HuH-7.5 (cell line): ENCODE measurements around the gene RNF103.
"Not testable (repeated sequence)": the region's sequence is repeated elsewhere in the genome, so short reads cannot be mapped to it uniquely, and the experiment has no call there.

Source experiments
- DNase-seq: peaks from one replicate; pipeline ENCODE4 v3.0.0; 2011; ENCODE audit warnings: low spot score

Gene RNF103, protein sequence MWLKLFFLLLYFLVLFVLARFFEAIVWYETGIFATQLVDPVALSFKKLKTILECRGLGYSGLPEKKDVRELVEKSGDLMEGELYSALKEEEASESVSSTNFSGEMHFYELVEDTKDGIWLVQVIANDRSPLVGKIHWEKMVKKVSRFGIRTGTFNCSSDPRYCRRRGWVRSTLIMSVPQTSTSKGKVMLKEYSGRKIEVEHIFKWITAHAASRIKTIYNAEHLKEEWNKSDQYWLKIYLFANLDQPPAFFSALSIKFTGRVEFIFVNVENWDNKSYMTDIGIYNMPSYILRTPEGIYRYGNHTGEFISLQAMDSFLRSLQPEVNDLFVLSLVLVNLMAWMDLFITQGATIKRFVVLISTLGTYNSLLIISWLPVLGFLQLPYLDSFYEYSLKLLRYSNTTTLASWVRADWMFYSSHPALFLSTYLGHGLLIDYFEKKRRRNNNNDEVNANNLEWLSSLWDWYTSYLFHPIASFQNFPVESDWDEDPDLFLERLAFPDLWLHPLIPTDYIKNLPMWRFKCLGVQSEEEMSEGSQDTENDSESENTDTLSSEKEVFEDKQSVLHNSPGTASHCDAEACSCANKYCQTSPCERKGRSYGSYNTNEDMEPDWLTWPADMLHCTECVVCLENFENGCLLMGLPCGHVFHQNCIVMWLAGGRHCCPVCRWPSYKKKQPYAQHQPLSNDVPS

DNA sequence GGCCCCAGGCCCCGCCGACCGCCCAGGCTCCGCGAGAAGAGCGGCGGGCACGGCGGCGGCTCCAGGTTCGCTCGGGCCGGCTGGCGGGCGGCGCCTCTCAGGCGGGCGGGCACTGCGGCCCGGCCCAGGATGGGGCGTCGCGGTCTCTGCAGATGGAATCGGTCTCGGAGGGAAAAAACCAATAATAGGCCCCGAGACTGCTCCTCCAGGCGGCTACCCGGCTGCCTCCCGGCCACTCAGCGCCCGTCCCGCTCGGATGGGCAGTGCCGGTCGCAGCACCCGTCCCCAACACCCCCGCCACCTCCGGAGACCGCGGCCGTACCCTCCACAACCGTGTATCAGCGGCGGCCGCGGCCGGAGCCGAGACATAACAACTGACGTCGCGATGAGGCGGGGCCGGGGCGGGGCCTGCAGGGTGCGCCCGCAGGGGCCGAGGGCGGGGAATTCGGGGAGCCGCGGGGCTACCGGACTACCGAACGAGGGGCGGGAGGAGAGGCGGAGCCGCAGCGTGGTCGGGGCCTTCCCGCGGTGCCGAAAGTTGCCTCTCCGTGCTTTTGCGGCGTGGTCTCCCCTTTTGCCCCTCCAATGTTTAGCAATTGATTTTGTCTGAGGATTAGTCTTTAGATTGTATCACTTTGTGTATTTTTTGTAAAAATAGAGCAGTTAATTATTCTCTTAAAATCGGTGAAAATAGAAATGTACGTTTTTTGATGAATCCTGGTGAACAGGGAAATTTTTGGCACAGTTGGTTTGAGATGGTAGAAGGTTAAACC lies at the start of gene RNF103:
Gene RNF103, minus strand, starts transcription at position 372 of the 773 bp plus-strand sequence. CDS start 979 bp downstream, outside the sequence.
- DNase-seq, result peak; percentile 71

DNA sequence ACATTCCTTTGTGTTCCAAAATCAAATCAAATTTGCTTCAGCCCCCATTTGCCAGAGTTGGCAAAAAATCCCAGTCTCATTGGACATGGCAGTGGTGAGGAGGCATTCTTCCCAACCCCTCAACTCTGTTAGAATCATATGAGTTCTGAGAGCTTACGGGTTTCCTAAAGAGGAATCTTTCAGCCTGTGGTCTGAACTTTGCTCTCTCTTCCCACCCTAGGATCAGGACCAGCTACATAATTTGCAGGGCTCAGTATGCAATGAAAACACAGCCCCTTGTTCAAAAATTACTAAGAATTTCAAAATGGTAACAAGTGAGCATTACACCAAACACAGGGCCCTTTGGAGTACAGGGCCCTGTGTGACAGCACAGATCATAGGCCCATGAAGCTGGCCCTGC lies 49.3 kb upstream of the RNF103 start:
- DNase-seq, result no peak

DNA sequence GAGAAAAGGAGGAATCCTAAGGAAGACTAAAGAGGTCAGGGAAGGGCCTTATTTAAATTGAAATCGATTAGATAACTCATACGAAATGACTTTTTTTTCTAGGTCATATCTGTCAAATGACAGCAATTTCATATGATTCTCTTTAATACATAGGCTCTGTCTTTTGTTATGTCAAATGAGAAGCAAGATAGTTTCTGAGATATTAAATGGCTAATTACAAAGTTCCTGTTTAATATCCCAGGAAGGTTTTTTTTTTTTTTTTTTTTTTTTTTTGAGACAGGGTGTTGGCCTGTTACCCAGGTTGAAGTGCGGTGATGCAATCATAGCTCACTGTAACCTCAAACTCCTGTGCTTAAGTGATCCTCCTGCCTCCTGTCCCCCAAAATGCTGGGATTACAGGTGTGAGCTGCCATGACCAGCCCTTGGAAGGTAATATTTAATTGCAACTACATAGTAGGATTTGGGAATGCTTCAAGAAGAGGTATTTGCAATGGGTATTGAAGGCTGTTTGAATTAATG lies 48.4 kb upstream of the RNF103 start:
- no peak for DNase-seq

DNA sequence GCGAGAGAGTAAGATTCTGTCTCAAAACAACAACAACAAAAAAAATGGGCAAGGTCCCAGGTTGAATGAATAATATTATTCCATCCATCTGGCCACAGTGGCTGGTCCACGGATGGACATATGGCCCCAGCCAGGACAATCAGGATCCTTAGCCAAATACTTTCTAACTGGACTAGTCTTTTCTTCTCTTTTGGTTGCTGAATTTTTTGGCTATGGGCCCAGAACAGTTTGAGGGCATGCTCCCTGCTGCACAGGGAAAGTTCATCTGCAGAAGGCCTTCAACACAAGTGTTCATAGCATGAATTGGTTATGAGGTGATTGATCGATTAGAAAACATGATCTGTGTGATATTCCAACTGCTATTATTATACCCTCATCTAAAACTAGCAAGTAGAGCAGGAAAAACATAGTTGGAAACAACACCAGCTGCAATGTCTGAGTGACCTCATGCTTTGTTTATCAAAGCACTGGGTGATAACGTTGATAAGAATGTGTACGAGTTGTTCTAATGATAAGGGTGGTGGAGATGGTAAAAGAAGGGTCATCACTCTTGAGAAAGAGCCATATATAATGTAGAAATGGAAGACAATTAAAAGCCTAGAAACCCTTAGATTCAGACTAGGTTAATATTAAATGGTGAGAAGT lies 47.8 kb upstream of the RNF103 start:
- DNase-seq, result peak; percentile 20

DNA sequence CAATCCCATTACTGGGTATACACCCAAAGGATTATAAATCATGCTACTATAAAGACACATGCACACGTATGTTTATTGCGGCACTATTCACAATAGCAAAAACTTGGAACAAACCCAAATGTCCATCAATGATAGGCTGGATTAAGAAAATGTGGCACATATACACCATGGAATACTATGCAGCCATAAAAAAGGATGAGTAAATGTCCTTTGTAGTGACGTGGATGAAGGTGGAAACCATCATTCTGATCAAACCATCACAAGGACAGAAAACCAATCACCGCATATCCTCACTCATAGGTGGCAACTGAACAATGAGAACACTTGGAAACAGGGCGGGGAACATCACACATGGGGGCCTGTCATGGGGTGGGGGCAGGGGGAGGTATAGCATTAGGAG lies 45.7 kb upstream of the RNF103 start:
- DNase-seq, result not testable (repeated sequence)

DNA sequence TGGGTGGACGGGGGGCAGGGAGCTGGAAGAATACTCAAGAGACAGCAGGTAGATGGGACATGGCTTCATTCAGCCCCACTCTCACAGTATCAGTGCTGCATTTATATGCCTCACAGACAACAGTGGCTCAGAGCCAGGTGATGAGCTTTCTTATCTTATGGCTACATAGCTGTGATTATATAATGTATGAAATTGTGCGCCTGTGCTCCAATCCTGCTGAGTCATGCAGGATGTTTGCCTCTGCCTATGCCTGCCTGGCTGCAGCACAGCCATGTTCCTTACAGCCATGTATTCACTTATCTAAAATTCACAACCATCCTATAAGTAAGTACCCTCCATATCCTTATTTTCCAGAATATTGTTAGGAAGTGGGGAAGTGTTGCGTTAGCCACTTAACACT lies 37.7 kb upstream of the RNF103 start:
- no peak for DNase-seq

DNA sequence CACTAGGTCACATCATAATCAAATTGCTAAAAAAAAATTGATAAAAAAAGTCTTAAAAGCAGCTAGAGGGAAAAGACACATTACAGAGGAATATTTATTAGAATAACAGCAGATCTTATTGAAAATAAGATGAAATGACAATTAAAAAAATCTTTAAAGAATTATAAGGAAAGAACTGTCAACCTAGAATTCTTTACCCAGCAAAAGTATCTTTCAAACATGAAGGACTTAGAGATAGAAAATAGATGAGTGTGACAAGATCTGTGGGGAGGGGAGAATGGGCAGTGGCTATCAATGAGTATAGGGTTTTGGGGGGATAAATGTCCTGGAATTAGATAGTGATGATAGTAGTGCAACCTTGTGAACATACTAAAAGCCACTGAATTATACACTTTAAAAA lies 26.5 kb upstream of the RNF103 start:
- DNase-seq, result no peak

DNA sequence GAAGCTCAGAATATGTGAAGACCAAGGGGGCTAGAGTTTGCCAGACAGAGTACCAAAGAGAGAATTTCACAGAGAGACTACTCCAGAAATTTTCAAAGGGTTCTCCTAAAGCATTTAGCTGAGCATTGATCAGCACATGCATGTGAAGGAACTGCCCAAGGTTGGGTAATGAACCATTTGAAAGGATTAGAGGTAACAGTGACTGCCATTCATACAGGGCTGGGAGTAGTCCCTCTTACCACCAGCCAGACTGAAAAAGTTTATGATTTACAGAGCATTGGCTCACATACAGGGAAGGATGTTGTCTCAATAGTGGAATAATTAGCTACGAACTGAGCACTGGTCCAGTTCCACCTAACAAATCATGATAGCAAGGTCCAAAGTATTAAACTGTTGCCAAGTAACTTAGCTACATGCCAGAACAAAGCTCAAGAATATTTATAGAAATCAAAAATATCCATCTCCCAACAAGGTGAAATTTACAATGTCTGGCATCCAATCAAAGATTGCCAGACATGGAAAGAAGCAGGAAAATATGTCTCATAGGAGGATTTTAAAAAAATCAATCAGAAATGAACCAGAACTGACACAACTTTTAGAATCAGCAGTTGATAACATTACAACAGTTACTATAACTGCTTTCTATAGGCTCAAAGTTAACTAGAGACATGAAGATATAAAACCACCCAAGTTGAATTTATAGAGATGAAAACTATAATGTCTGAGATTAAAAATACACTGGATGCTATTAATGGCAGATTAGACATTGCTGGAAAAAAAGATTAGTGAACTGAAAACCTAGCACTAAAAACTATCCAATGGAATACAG lies 25.7 kb upstream of the RNF103 start:
- DNase-seq, result no peak

DNA sequence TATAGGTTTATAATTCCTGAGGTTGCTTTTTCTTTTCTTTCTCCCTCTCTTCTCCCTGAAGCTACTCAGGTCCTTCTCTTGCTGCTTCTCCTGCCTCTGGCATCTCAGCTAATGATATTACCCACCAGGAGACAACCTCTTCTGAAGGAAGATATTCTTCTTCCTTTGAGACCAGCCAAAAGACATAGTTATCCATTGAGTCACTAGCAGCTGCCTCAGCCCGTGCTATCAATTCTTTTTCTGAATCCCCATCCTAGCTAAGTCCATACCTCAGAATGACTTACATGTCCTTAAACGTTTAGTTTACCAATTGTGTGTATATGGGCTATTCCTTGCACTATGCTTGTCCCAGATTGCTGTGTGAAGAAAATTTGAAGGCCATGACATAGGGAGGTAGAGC lies 25.0 kb upstream of the RNF103 start:
- DNase-seq, result no peak

DNA sequence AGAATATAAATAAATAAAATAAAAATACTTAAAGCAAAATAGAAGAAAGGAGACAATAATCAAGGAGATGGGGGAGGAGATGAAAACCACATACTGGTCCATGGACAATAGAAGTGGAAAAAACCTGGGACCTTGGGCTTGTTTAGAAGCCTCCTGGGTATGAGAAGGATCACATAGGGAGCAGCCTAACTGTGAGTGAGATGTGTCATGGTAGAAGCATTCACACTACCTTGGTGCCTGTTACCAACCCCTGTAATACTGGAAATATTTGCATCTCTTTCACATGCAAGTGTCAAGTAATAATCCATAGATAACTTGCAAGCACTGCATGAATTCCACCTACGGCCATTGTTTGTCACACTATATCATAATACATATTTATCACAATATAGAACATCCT lies 23.2 kb upstream of the RNF103 start:
- no peak for DNase-seq

DNA sequence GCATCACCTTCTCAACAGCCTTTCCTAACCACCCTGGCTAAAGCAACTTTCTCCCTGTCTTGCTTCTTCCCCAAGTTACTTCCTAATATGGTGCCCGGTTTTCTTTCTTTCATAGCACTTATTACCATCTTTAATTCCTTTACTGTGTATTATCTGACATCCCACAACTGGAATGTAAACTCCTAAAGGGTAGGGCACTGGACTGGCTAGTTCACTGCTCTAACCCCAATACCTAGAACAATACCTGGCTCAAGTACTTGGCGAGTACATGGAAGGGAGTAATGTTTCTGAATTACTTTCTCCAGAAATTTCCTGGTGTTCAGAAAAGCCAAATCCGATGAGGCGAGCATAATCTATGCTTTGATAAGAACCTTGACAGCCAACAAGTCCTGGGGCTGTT lies 22.7 kb upstream of the RNF103 start:
- no peak for DNase-seq

DNA sequence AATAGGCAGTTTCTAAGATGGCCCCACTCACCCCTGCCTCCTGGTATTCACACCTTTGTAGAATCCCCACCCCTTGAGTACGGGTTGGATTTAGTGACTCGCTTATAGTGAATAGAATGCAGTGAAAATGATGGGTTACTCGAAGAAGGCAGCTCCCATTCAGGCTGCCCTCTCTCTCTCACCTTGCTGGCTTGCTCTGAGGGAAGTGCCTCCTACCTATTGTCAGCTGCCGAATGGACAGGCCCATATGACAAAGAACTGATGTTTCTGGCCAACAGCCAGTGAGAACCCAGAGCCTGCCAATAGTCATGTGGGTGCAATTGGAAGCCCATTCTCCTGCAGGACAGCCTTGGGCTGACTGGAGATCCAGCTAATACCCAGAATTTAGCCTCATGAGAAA lies 22.1 kb upstream of the RNF103 start:
- no peak for DNase-seq

DNA sequence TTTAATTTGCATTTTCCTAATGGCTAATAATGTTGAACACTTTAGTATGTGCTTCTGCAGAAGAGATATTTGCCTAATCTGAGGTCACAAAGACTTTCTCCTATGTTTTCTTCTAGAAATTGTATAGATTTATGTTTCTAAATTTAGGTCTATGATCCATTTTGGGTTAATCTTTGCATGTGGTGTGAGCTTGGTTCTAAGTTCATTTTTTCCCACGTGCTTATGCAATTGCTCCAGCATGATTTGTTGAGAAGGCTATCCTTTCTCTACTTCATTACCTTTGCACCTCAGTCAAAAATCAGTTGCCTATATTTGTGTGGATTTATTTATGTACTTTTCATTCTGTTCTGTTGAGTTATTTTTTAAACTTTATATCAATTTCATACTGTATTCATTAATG lies 15.0 kb upstream of the RNF103 start:
- no peak for DNase-seq

DNA sequence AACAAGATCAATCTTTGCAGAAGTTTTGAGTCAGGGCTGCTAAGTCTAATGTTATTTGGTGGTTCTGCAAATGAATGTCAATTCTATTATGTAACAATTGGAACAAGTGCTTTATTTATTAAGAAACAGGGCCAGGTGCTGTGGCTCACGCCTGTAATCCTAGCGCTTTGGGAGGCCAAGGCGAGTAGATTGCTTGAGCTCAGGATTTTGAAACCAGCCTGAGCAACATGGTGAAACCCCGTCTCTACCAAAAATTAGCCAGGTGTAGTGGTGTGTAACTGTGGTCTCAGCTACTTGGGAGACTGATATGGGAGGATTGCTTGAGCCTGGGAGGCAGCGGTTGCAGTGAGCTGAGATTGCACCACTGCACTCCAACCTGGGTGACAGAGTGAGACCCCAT lies 13.2 kb upstream of the RNF103 start:
- no peak for DNase-seq

DNA sequence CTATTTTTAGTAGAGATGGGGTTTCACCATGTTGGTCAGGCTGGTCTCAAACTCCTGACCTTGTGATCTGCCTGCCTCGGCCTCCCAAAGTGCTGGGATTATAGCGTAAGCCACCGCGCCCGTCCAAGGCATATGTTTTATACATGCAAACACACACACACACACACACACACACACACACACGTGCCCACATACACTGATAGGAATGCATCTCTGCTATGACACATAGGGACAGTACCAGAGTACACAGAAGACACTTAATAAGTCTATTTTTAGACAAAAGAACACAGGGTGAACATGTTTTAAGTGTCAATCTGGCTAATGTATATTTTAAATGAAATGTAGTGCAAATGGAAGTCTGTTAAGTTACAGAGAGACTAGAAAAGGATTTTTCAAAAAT lies 10.7 kb upstream of the RNF103 start:
- no peak for DNase-seq

DNA sequence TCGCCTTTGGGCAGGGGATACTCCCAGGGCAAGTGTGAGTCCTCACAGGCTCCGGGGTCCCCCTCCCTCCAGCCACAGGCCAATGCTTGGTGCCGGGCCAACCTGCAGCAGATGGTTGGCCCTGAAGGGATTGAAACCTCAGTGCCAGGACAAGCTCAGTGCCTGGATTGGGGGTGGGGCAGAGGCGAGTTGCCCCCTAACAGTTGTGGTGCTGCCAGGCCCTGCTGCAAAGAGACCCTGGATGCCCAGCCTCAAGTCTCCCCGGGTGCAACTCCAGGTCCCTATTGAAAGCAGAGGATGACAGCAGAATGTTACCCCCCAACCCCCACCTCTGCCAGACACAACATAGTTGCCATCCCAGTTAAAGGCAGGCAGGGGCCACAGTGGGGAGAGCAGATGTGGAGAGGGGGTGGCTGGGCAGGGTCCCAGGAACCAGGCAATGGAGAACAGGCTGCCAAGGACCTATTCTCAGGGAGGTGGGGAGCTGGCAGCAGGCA lies 9.5 kb upstream of the RNF103 start:
- DNase-seq, result no peak

DNA sequence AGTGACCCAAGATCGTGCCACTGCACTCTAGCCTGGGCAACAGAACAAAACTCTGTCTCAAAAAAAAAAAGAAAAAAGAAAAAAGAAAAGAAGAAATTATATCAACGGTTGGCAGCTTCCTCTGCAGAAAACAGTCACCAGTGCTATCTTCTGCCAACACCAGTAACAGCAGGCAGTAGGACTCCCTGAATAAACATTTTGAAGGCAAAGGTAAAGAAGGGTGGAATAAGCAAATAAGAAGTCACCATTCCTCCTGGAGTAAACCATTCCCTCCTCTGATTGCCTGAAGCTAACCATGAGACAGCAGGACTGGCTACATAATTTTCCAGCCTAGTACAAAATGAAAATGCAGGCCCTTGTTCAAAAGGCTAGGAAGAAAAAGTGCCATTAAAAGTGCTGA lies 9.0 kb upstream of the RNF103 start:
- no peak for DNase-seq

DNA sequence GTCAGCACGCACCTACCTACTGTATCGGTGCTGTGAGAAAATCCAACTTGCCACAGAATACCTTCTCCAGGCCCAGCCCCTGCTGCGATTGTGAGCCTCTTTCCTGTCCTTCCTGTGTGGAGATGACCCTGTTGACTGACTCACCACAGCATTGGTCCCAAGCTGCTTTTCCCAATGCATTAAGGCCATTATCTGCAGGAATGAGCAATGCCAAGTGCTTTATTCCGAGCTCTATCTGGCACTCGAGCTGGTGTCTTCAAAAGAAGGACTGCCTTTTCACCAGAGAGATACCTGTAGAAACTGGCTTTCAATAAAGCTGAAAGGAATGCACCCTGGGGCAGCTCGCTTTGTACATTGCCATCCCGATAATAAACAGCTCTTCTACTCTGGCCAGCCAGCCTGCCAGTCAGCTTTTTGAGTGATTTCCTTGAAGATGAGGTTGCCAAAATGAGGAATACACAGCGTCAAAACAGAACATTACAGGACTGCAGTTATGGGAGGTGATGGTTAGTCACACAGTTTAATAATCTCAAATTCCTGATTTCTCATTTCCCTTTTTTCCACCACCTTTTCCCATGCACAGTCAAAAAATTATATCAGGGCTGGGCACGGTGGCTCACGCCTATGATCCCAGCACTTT lies 8.3 kb upstream of the RNF103 start:
- DNase-seq, result no peak

DNA sequence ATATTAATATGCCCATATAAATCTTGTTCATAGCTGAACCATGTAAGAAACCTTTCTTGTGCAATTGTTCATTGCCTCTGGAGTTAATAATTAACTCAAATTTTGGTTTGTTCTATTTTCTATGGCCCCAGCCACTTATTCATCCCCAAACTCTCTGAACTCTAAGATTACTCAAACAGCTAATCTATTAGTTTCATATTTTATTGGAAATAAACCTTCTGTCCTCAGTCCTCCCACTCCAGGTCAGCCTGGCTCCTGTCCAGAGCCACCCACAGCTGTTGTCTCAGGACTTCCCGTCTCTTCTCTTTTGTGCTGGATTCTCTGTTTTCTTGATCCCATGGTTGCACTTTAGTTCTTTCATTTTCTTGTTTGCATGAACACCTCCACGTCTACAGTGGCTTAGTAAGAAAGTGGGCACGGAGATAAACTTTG lies 4.4 kb upstream of the RNF103 start:
- no peak for DNase-seq

DNA sequence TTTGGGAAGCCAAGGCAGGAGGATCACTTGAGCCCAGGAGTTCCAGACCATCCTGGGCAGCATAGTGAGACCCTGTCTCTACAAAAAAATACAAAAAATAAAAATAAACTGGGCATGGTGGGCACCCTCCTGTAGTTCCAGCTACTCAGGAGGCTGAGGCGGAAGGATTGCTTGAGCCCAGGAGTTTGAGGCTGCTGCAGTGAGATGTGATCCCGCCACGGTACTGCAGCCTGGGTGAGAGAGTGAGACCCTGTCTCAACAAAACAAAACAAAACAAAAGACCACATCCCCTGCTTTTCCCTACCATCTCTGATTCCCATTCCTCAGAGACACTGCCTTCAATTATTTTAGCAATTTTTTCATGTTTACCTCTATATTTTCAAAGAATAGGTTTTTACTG lies 3.9 kb upstream of the RNF103 start:
- no peak for DNase-seq

DNA sequence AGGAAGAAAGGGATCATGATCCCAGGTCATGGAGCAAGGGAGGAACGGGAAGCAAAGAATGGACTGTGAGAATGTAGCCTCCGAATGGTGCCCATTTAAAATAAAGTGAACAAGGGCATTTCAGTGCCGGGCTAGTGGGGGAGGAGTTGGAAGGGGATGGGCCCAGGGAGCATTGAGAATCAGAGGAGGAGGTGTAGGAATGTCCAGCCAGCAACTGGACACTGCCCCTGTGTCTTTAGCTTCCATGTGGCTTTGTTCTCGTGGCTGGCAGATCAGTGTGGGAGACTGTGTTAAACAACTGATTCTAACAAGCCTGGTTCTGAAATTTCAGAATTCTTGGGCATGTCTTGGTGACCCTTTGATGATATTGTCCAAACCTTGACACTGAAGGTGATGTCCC lies 1.4 kb upstream of the RNF103 start:
- DNase-seq, result no peak
